ENCODE data around the gene TC2N. TPM values are rescaled to one million over a fixed set of nuclear protein-coding genes. Genes with fewer than 3 reads are reported as not detected.

TC2N gene
- total RNA-seq, 1 experiment from 2014 or later = 16.4 TPM

DNA sequence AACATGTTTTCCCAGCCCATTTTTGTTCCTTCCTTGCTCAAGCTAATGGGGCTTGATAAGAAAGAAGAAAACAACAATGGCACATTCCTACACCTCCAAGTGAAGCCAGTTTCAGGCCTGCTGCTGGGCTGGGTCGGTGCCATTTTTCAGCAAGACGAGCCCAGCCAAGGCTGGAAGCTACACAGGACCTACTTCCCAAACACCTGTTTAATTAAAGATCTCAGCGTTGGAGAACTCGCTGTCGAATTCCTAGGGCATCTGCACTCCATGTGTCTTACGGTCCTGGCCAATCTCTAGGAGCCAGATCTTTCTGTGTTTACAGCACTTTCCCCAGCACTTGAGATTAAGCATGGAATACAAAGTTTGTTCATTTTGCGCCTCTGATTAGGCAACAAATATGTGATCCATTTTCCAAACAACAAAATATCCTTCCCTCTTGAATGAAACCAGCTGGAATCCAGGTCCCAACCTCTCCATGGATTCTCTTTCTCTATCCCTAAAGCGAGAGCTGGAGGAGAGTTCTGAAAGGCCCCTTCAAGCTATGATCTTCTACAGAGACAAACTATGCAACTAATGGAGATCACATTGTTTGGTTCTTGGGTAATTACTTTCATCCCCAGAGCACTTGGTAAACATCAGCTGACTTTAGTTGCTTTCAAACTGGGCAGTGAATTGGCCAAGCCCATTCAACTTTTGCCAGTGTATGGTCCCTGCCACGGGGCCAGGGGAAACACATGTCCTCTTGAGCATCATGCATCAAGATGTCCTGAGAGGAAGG, 34.3 kb upstream of the TC2N start:
- WGBS (ENCODE audit: extremely low coverage, insufficient read length, low lambda C conversion rate) = no CpG with 5 or more reads among the region's 9 CpGs
- Histone ChIP-seq H4K5ac (ENCODE audit: insufficient read length, low read depth, low read length) (no peak overlapping the region), H4K8ac (replicated peaks; ENCODE audit: insufficient read length, low read depth, low read length) (no peak overlapping the region), H2BK15ac (ENCODE audit: low read depth, low read length) (no peak overlapping the region), H2BK12ac (ENCODE audit: insufficient read length, low read depth, low read length) (no peak overlapping the region), H3K23ac (ENCODE audit: insufficient read length, low read depth, low read length) (no peak overlapping the region), H3K4me2 (ENCODE audit: insufficient read depth, insufficient read length, low read length) (no peak overlapping the region), H2BK5ac (ENCODE audit: insufficient read length, low read length) (no peak overlapping the region), H3K23me2 (ENCODE audit: insufficient read length, low read depth, low read length, poor library complexity, severe bottlenecking) (no peaks in the 10 kb centered on the region), H3K79me2 (ENCODE audit: insufficient read depth, low read length) (no peaks in the 10 kb centered on the region), H3T11ph (ENCODE audit: low read length) (no peak overlapping the region), H3K27ac (ENCODE audit: insufficient read length, low read depth, low read length) (no peak overlapping the region), H3K4ac (ENCODE audit: low read depth, low read length) (no peak overlapping the region), H3K14ac (ENCODE audit: insufficient read depth, low read length) (no peak overlapping the region), H3K56ac (ENCODE audit: insufficient read length, low read depth, low read length) (no peak overlapping the region), H4K20me1 (ENCODE audit: control insufficient read depth, insufficient read depth, insufficient read length) (no peaks in the 10 kb centered on the region), H3K27me3 (ENCODE audit: insufficient read depth, low read length) (no peaks in the 10 kb centered on the region), H3K18ac (ENCODE audit: insufficient read length, low read depth, low read length) (no peak overlapping the region), H3K9me3 (ENCODE audit: control insufficient read depth, low read depth, low read length) (no peaks in the 10 kb centered on the region), H3K4me1 (ENCODE audit: insufficient read depth, low read length) (peaks cover 4% of the 10 kb centered on the region; the same call in 1 of the 2 replicates), H2BK120ac (ENCODE audit: low read depth, low read length, poor library complexity, severe bottlenecking) (no peak overlapping the region), H3K79me1 (ENCODE audit: insufficient read depth, low read depth, low read length, poor library complexity, severe bottlenecking) (no peaks in the 10 kb centered on the region), H2AFZ (ENCODE audit: low read length) (no peak overlapping the region), H3K9ac (ENCODE audit: extremely low read depth, insufficient read length, low read length) (no peak overlapping the region), H4K91ac (ENCODE audit: insufficient read length, low read depth, low read length) (no peak overlapping the region), H2BK20ac (ENCODE audit: low read depth, low read length, poor library complexity, severe bottlenecking) (no peak overlapping the region), H2AK5ac (ENCODE audit: insufficient read length, low read length) (no peak overlapping the region)
- no peak overlapping the region for H3K27ac Mint-ChIP-seq
- peaks cover 7 to 8% of the 10 kb centered on the region in 2 experiments for H3K4me1 Mint-ChIP-seq
- no peaks in the 10 kb centered on the region for H3K27me3 Mint-ChIP-seq (ENCODE audit: low read depth)
- H3K36me3 Mint-ChIP-seq (ENCODE audit: insufficient read depth in 1 of 3, low read depth in 3 of 3) = no peaks in the 10 kb centered on the region; a peak in 2 of 7 replicates
- no peak for DNase-seq
- H3K9me3 Mint-ChIP-seq = no peaks in the 10 kb centered on the region
- no peak for TF ChIP-seq CTCF (conservative IDR thresholded peaks at IDR 0.05)
- no peak overlapping the region for H3K4me3 Mint-ChIP-seq
